ENCODE measurements around the gene CORIN.
A peak's percentile ranks its signal among the peaks of the same experiment; 100 is the strongest.
"Not testable (repeated sequence)": the region's sequence is repeated elsewhere in the genome, so short reads cannot be mapped to it uniquely, and the experiment has no call there.

The CORIN gene

GRCh38 chr4:47718696-47719095 is 119.2 kb downstream of the CORIN start:
- H3K4me3 ChIP-seq (ENCODE audit: low read length) = no peak overlapping the region
- H3K4me1 ChIP-seq (ENCODE audit: control insufficient read depth, low read depth, low read length) = peaks cover 15% of the 10 kb centered on the region
- H3K36me3 ChIP-seq (ENCODE audit: control insufficient read depth, low read depth, low read length) = no peaks in the 10 kb centered on the region
- H3K27ac ChIP-seq (ENCODE audit: low read length) = no peak overlapping the region
- peaks cover 6% of the 10 kb centered on the region for H3K27me3 ChIP-seq (ENCODE audit: control insufficient read depth, insufficient read depth, low read length)
- H3K9ac ChIP-seq (ENCODE audit: low read length) = no peak overlapping the region
- H3K9me3 ChIP-seq (ENCODE audit: control insufficient read depth, low read depth, low read length) = no peaks in the 10 kb centered on the region

- no peaks in the 10 kb centered on the region for H3K36me3 ChIP-seq (ENCODE audit: control insufficient read depth, low read depth, low read length)
- no peak overlapping the region for H3K27ac ChIP-seq (ENCODE audit: low read length)
- peaks cover 6% of the 10 kb centered on the region for H3K27me3 ChIP-seq (ENCODE audit: control insufficient read depth, insufficient read depth, low read length)
- H3K4me3 ChIP-seq (ENCODE audit: low read length) = peak overlapping the region; percentile 22
- no peaks in the 10 kb centered on the region for H3K9me3 ChIP-seq (ENCODE audit: control insufficient read depth, low read depth, low read length)
- no peak overlapping the region for H3K9ac ChIP-seq (ENCODE audit: low read length)
- peaks cover 15% of the 10 kb centered on the region for H3K4me1 ChIP-seq (ENCODE audit: control insufficient read depth, low read depth, low read length)
Measured at GRCh38 chr4:47717188-47717587, 120.7 kb downstream of the CORIN start.

- no peak overlapping the region for H3K4me3 ChIP-seq (ENCODE audit: low read length)
- H3K9ac ChIP-seq (ENCODE audit: low read length) = no peak overlapping the region
- no peak overlapping the region for H3K27ac ChIP-seq (ENCODE audit: low read length)
- peaks cover 22% of the 10 kb centered on the region for H3K4me1 ChIP-seq (ENCODE audit: control insufficient read depth, low read depth, low read length)
- H3K9me3 ChIP-seq (ENCODE audit: control insufficient read depth, low read depth, low read length) = no peaks in the 10 kb centered on the region
- peaks cover 6% of the 10 kb centered on the region for H3K27me3 ChIP-seq (ENCODE audit: control insufficient read depth, insufficient read depth, low read length)
- H3K36me3 ChIP-seq (ENCODE audit: control insufficient read depth, low read depth, low read length) = no peaks in the 10 kb centered on the region
Measured at GRCh38 chr4:47715716-47716416, 122.0 kb downstream of the CORIN start.

- Histone ChIP-seq H3K36me3 (ENCODE audit: control insufficient read depth, low read depth, low read length) (no peaks in the 10 kb centered on the region), H3K27ac (ENCODE audit: low read length) (no peak overlapping the region), H3K27me3 (ENCODE audit: control insufficient read depth, insufficient read depth, low read length) (peaks cover 6% of the 10 kb centered on the region), H3K9me3 (ENCODE audit: control insufficient read depth, low read depth, low read length) (no peaks in the 10 kb centered on the region), H3K9ac (ENCODE audit: low read length) (no peak overlapping the region), H3K4me1 (ENCODE audit: control insufficient read depth, low read depth, low read length) (peaks cover 22% of the 10 kb centered on the region), H3K4me3 (ENCODE audit: low read length) (no peak overlapping the region)
Measured at GRCh38 chr4:47714269-47714668, 123.6 kb downstream of the CORIN start.

GRCh38 chr4:47713129-47713834 is 124.6 kb downstream of the CORIN start:
- Histone ChIP-seq H3K4me3 (ENCODE audit: low read length) (no peak overlapping the region), H3K9me3 (ENCODE audit: control insufficient read depth, low read depth, low read length) (no peaks in the 10 kb centered on the region), H3K36me3 (ENCODE audit: control insufficient read depth, low read depth, low read length) (no peaks in the 10 kb centered on the region), H3K9ac (ENCODE audit: low read length) (no peak overlapping the region), H3K27ac (ENCODE audit: low read length) (no peak overlapping the region), H3K4me1 (ENCODE audit: control insufficient read depth, low read depth, low read length) (peaks cover 22% of the 10 kb centered on the region), H3K27me3 (ENCODE audit: control insufficient read depth, insufficient read depth, low read length) (peaks cover 6% of the 10 kb centered on the region)

GRCh38 chr4:47711646-47712045 is 126.2 kb downstream of the CORIN start:
- H3K27me3 ChIP-seq (ENCODE audit: control insufficient read depth, insufficient read depth, low read length) = no peaks in the 10 kb centered on the region
- no peaks in the 10 kb centered on the region for H3K9me3 ChIP-seq (ENCODE audit: control insufficient read depth, low read depth, low read length)

GRCh38 chr4:47711183-47711582 is 126.7 kb downstream of the CORIN start:
- Histone ChIP-seq H3K4me1 (ENCODE audit: control insufficient read depth, low read depth, low read length) (peaks cover 10% of the 10 kb centered on the region), H3K4me3 (ENCODE audit: low read length) (no peak overlapping the region), H3K36me3 (ENCODE audit: control insufficient read depth, low read depth, low read length) (no peaks in the 10 kb centered on the region), H3K27ac (ENCODE audit: low read length) (no peak overlapping the region), H3K9ac (ENCODE audit: low read length) (no peak overlapping the region), H3K27me3 (ENCODE audit: control insufficient read depth, insufficient read depth, low read length) (no peaks in the 10 kb centered on the region), H3K9me3 (ENCODE audit: control insufficient read depth, low read depth, low read length) (no peaks in the 10 kb centered on the region)

More at GRCh38 chr4:47711646-47712045, 126.2 kb downstream of the CORIN start:
- Histone ChIP-seq H3K36me3 (ENCODE audit: control insufficient read depth, low read depth, low read length) (no peaks in the 10 kb centered on the region), H3K9ac (ENCODE audit: low read length) (no peak overlapping the region), H3K27ac (ENCODE audit: low read length) (no peak overlapping the region), H3K4me1 (ENCODE audit: control insufficient read depth, low read depth, low read length) (peaks cover 10% of the 10 kb centered on the region), H3K4me3 (ENCODE audit: low read length) (no peak overlapping the region)

- H3K9me3 ChIP-seq (ENCODE audit: control insufficient read depth, low read depth, low read length); H3K4me3 ChIP-seq (ENCODE audit: low read length); H3K9ac ChIP-seq (ENCODE audit: low read length); H3K27ac ChIP-seq (ENCODE audit: low read length); H3K4me1 ChIP-seq (ENCODE audit: control insufficient read depth, low read depth, low read length); H3K36me3 ChIP-seq (ENCODE audit: control insufficient read depth, low read depth, low read length); H3K27me3 ChIP-seq (ENCODE audit: control insufficient read depth, insufficient read depth, low read length): not testable (repeated sequence)
Measured at GRCh38 chr4:47706352-47706751, 131.5 kb downstream of the CORIN start.

GRCh38 chr4:47705326-47705981 is 132.4 kb downstream of the CORIN start:
- Histone ChIP-seq H3K9ac (ENCODE audit: low read length) (no peak overlapping the region), H3K4me1 (ENCODE audit: control insufficient read depth, low read depth, low read length) (no peaks in the 10 kb centered on the region), H3K27ac (ENCODE audit: low read length) (no peak overlapping the region), H3K4me3 (ENCODE audit: low read length) (no peak overlapping the region), H3K36me3 (ENCODE audit: control insufficient read depth, low read depth, low read length) (no peaks in the 10 kb centered on the region), H3K9me3 (ENCODE audit: control insufficient read depth, low read depth, low read length) (no peaks in the 10 kb centered on the region), H3K27me3 (ENCODE audit: control insufficient read depth, insufficient read depth, low read length) (no peaks in the 10 kb centered on the region)

GRCh38 chr4:47704693-47705325 is 133.1 kb downstream of the CORIN start:
- Histone ChIP-seq H3K36me3 (ENCODE audit: control insufficient read depth, low read depth, low read length) (no peaks in the 10 kb centered on the region), H3K9ac (ENCODE audit: low read length) (no peak overlapping the region), H3K27me3 (ENCODE audit: control insufficient read depth, insufficient read depth, low read length) (no peaks in the 10 kb centered on the region), H3K4me1 (ENCODE audit: control insufficient read depth, low read depth, low read length) (no peaks in the 10 kb centered on the region), H3K4me3 (ENCODE audit: low read length) (no peak overlapping the region), H3K9me3 (ENCODE audit: control insufficient read depth, low read depth, low read length) (no peaks in the 10 kb centered on the region), H3K27ac (ENCODE audit: low read length) (no peak overlapping the region)

- Histone ChIP-seq H3K9ac (ENCODE audit: low read length) (no peak overlapping the region), H3K27me3 (ENCODE audit: control insufficient read depth, insufficient read depth, low read length) (no peaks in the 10 kb centered on the region), H3K4me1 (ENCODE audit: control insufficient read depth, low read depth, low read length) (no peaks in the 10 kb centered on the region), H3K27ac (ENCODE audit: low read length) (no peak overlapping the region), H3K4me3 (ENCODE audit: low read length) (no peak overlapping the region), H3K36me3 (ENCODE audit: control insufficient read depth, low read depth, low read length) (no peaks in the 10 kb centered on the region), H3K9me3 (ENCODE audit: control insufficient read depth, low read depth, low read length) (no peaks in the 10 kb centered on the region)
Measured at GRCh38 chr4:47703956-47704355, 133.9 kb downstream of the CORIN start.
